Glutamatergic neuron (in vitro differentiated cells): ENCODE measurements around the gene AMBRA1. TPM values are rescaled to one million over a fixed set of nuclear protein-coding genes. Genes with fewer than 3 reads are reported as not detected.

Source experiments
- DNase-seq: peaks from one replicate; pipeline ENCODE4 v3.0.0; 2022
- H3K27ac Mint-ChIP-seq: one replicate; pipeline ENCODE4 v1.8.0; 2020; ENCODE audit warnings: mild to moderate bottlenecking, mixed read lengths, inconsistent platforms; ENCODE audit not compliant: unreplicated experiment
- H3K27me3 Mint-ChIP-seq: one replicate; pipeline ENCODE4 v1.8.0; 2020; ENCODE audit warnings: mild to moderate bottlenecking, moderate library complexity, mixed read lengths, inconsistent platforms; ENCODE audit not compliant: unreplicated experiment
- H3K36me3 Mint-ChIP-seq: one replicate; pipeline ENCODE4 v1.8.0; 2020; ENCODE audit warnings: mild to moderate bottlenecking, mixed read lengths, inconsistent platforms; ENCODE audit not compliant: unreplicated experiment
- H3K4me1 Mint-ChIP-seq: one replicate; pipeline ENCODE4 v1.8.0; 2020; ENCODE audit warnings: mild to moderate bottlenecking, low read depth, mixed read lengths, inconsistent platforms; ENCODE audit not compliant: unreplicated experiment
- H3K4me3 Mint-ChIP-seq: one replicate; pipeline ENCODE4 v1.8.0; 2020; ENCODE audit warnings: mild to moderate bottlenecking, mixed read lengths, inconsistent platforms; ENCODE audit not compliant: unreplicated experiment
- H3K9me3 Mint-ChIP-seq: one replicate; pipeline ENCODE4 v1.8.0; 2020; ENCODE audit warnings: mild to moderate bottlenecking, moderate library complexity, mixed read lengths, inconsistent platforms; ENCODE audit not compliant: unreplicated experiment
- total RNA-seq: library from RNA; stranded (reverse); fragmentation: NEBNext Ultra II Directional; extraction: Animal tissue kit (Norgen Biotek cat#: 25700); gene quantifications from one replicate; pipeline ENCODE4 v1.2.1, GENCODE V29; 2021; ENCODE audit not compliant: unreplicated experiment
- TF ChIP-seq, protein P1 (sequence below): fragments of 200-600 bp; sonication (generic); IDR thresholded peaks from one replicate; pipeline ENCODE4 v1.5.0; 2021; ENCODE audit not compliant: partially characterized antibody, unreplicated experiment

AMBRA1 gene
- total RNA-seq, 1 donor from 2014 or later: 49.0 TPM

DNA sequence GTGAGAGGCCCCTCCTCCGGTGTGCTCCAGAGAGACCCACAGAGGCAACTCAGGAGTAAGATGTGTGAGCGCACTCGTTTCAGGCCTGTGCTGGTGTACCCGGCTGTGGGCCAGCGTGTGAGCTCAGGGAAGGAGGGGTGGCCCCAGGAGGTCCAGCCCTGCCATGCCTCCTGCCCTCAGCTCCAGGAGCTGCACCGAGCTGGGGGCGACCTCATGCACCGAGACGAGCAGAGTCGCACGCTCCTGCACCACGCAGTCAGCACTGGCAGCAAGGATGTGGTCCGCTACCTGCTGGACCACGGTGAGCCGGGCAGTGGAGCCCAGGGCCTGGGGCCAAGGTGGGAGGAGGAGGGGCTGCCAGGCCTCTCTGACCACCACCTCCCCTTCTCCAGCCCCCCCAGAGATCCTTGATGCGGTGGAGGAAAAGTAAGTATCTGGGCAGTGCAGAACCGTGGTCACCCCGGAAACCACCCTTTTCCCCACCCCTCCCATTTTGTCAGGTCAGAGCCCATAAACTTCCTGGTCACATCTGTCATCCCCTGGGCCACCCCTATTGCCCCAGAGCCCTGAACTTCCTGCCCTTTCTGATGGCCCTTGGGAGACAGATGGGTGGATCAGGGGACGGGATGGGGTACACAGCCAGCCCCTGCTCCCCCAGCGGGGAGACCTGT, 214.9 kb downstream of the AMBRA1 start:
- Mint-ChIP-seq H3K4me3 (peak overlapping the region; percentile 82), H3K27ac (peak overlapping the region; percentile 95), H3K27me3 (peaks cover 8% of the 10 kb centered on the region), H3K9me3 (peaks cover 14% of the 10 kb centered on the region), H3K36me3 (no peaks in the 10 kb centered on the region), H3K4me1 (peaks cover 14% of the 10 kb centered on the region)
- TF ChIP-seq, protein P1, sequence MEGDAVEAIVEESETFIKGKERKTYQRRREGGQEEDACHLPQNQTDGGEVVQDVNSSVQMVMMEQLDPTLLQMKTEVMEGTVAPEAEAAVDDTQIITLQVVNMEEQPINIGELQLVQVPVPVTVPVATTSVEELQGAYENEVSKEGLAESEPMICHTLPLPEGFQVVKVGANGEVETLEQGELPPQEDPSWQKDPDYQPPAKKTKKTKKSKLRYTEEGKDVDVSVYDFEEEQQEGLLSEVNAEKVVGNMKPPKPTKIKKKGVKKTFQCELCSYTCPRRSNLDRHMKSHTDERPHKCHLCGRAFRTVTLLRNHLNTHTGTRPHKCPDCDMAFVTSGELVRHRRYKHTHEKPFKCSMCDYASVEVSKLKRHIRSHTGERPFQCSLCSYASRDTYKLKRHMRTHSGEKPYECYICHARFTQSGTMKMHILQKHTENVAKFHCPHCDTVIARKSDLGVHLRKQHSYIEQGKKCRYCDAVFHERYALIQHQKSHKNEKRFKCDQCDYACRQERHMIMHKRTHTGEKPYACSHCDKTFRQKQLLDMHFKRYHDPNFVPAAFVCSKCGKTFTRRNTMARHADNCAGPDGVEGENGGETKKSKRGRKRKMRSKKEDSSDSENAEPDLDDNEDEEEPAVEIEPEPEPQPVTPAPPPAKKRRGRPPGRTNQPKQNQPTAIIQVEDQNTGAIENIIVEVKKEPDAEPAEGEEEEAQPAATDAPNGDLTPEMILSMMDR: no peak
- peak; percentile 42 for DNase-seq

DNA sequence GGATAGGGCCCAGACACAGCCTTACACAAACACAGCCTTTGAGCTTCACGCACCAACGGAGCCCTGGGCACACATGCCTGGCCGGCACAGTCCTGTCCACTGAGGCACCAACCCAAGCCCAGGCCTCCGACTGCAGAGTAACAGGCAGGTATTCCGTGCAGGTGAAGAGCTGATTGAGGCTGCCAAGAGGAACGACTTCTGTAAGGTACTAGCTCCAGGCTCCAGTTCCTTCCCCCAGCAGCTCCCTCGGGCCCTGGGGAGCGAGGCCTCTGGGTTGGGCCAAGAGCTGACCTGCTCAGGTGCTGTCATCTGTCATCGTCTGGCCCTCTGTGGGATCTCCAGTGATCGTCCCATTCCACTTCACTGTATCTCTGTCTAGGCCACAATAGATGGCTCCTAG, 215.5 kb downstream of the AMBRA1 start:
- no peak overlapping the region for H3K4me3 Mint-ChIP-seq
- H3K4me1 Mint-ChIP-seq: peaks cover 8% of the 10 kb centered on the region
- peaks cover 10% of the 10 kb centered on the region for H3K27me3 Mint-ChIP-seq
- DNase-seq: peak; percentile 35
- TF ChIP-seq, protein P1: no peak
- peaks cover 11% of the 10 kb centered on the region for H3K9me3 Mint-ChIP-seq
- H3K36me3 Mint-ChIP-seq: no peaks in the 10 kb centered on the region
- H3K27ac Mint-ChIP-seq: peak overlapping the region; percentile 95

DNA sequence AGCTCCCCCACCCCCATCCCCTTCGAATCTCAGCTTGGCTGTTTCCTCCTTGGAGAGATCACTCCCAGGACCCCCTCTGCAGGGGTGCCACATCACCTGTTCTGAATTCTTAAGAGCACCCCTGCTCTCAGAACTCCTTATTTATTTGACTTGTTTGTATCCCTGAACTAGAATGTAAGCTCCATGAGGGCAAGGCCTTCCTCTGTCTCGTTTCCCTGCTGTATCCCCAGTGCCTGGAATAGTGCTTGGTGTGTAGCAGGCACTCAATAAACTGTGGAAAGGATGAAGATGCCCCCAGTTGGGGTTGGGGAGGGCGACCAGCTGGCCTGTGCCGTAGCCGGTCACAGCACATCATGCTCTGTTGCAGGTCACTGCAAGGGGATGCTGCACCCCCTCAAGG, 216.0 kb downstream of the AMBRA1 start:
- TF ChIP-seq, protein P1: no peak
- H3K36me3 Mint-ChIP-seq: no peaks in the 10 kb centered on the region
- H3K4me1 Mint-ChIP-seq: peaks cover 9% of the 10 kb centered on the region
- no peak for DNase-seq
- peaks cover 11% of the 10 kb centered on the region for H3K9me3 Mint-ChIP-seq
- peaks cover 10% of the 10 kb centered on the region for H3K27me3 Mint-ChIP-seq
- H3K4me3 Mint-ChIP-seq: no peak overlapping the region
- no peak overlapping the region for H3K27ac Mint-ChIP-seq

DNA sequence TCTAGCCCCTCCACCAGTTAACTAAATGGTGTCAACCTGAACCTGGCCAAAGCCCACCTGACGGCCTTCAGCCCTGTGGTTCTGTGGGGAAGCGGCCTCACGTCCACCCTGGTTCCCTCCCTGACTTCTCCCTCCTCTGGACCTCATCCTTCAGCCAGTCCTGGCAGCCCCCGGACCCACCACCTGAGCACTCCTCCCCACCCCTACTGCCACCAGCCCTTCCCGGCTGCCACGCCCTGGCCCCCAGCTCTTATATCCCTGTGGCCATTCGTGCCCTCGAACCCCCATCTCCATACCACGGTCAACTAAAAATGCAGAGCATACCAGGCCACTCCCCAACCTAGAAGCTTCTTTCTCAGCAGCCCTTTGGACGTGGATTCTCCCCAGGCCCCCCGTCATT, 216.5 kb downstream of the AMBRA1 start:
- TF ChIP-seq, protein P1: no peak
- Mint-ChIP-seq H3K4me3 (no peak overlapping the region), H3K36me3 (no peaks in the 10 kb centered on the region), H3K27ac (no peak overlapping the region), H3K27me3 (peaks cover 11% of the 10 kb centered on the region), H3K4me1 (peaks cover 9% of the 10 kb centered on the region), H3K9me3 (peaks cover 11% of the 10 kb centered on the region)
- no peak for DNase-seq

DNA sequence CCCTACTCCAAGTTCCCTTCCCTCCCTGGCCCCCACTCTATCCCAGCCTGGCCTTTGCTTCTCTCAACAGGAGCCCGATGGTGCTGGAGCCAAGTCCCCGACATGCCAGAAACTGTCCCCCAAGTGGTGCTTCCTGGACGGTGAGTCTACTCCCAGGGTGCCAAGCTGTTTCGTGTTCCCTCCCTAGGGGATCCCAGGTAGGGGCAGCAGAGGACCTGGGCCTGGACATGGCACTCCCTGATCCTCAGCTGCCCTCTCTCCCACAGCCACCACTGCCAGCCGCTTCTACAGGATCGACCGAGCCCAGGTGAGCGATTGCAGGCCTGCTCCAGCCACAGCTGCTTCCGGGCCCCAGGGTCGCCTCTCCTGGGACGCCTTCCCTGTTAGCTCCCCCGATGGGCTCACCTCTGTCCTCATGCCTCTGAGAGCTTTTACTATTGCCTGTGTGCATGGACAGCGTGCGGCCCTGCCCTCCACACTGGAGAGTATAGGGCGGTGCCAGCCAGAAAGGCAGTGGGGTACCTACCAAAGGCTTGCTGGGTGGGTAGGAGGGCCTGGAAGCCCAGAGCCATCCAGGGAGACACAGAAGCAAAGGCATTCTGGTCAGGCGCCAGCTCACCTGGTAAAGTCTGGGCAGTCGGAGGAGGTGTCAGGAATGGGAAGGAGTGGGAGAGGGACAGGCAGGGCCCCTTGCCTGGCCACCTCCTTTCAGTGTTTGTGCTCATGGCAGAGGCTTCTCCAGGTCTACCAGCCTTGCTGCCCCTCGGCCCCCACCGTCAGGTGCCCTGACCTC, 217.4 kb downstream of the AMBRA1 start:
- Mint-ChIP-seq H3K27me3 (peaks cover 13% of the 10 kb centered on the region), H3K4me3 (no peak overlapping the region), H3K36me3 (no peaks in the 10 kb centered on the region), H3K27ac (no peak overlapping the region), H3K9me3 (peaks cover 12% of the 10 kb centered on the region), H3K4me1 (peaks cover 9% of the 10 kb centered on the region)
- TF ChIP-seq, protein P1: no peak
- DNase-seq: no peak
